Caki2 (cell line): ENCODE measurements around the gene TAS2R60. TPM values are rescaled to one million over a fixed set of nuclear protein-coding genes. Genes with fewer than 3 reads are reported as not detected.
"Not testable (repeated sequence)": the region's sequence is repeated elsewhere in the genome, so short reads cannot be mapped to it uniquely, and the experiment has no call there.

ENCODE experiments used
- DNase-seq: peaks from one replicate; pipeline ENCODE4 v3.0.0-alpha.2; 2015; ENCODE audit warnings: low read depth
- in situ Hi-C: cut with HindIII; loops from 2 replicates; pipeline ENCODE4 v1.10.0; 2016; ENCODE audit warnings: low sequenced_read_pairs, low pct_unique_long_range_greater_than_20kb, mixed read lengths
- total RNA-seq: library from RNA; depleted of rRNA; stranded (reverse); fragments of >200 nt; shearing (Covaris generic); gene quantifications from 2 replicates; pipeline ENCODE4 v1.2.3, GENCODE V29; 2014; ENCODE audit warnings: low replicate concordance

The TAS2R60 gene
- total RNA-seq, 1 experiment from 2014 or later: not detected

- in situ Hi-C loops: no loop called here
- no peak for DNase-seq
These were observed 34.3 kb upstream of the TAS2R60 start, which contains the start of gene EPHA1 for GRCh38 chr7:143408686-143409561. Gene EPHA1 (minus strand): TSS chr7:143408856. CDS start chr7:143408805, 51 bp downstream.

DNA sequence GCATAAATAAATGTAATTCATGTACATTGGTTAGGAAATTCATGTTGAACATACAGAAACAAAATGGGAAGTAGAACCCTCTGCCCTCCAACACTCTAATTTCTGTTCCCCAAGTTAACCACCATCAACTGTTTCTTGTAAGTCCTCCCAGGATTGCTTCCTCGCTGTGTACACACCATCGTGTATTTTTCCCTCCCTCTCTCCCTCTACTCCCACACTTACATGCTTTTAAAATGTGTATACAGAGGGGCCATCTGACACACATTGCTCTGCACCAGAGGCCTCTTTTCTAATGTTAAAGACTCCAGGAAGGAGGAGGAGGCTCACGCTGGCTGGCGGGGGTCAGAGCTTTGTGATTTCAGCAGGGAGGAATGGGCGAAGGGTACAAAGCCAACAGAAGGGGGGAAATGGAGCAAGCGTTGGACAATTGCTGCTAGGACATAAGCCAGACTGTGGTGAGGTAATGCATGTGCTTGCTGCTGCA lies 32.7 kb upstream of the TAS2R60 start:
- no peak for DNase-seq
- in situ Hi-C loops: no loop called here

GRCh38 chr7:143411976-143412708 lies 31.1 kb upstream of the TAS2R60 start:
- DNase-seq: no peak
- in situ Hi-C loops: no loop called here

- no peak for DNase-seq
- in situ Hi-C loops: no loop called here
These were observed 30.1 kb upstream of the TAS2R60 start for GRCh38 chr7:143413123-143413522.

DNA sequence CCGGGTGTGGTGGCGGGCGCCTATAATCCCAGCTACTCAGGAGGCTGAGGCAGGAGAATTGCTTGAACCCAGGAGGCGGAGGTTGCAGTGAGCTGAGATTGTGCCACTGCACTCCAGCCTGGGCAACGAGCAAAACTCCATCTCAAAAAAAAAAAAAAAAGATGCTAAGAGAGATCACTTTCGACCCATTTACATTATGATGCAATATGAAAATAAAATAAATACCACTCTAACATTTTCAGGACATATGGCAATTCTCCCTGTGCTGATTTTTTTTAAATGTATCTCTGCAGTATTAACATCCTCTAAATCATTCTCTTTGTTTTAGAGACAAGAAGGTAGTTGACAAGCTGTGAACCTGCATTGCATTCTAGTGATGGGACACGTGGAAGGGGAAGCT lies 28.0 kb upstream of the TAS2R60 start:
- in situ Hi-C loops: not testable (repeated sequence)

DNA sequence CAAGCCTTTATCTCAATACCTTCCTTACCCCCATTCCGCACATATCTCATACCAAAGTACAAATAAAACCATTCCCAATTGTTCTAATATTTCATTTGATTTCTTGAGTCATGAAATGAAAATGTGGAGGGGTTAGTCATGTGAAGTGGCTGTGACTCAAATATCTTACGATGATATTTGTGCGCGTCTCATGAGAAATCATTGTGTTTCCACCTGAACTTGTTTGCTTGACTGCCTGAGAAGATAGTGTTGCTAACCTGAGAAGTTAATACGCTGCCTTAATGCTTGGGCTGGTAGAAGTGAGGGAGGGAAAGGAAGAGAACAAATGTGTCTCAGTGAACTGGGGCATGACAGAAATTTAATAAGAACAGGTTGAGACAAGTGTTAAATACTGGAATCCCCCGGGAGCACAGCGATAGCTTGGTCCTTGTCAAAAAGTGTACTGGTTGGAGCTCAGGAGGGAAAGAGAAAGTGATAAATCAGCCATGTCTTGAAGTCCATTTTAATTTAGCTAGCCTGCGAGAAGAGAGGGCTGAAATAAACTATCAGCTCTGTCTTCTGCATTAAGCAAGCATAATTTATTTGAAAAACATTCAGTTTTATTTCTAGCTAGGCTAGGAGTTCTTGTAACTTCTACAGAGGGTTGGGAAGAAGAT lies 27.4 kb upstream of the TAS2R60 start:
- DNase-seq: no peak
- in situ Hi-C loops: no loop called here

More for the DNA sequence above, 28.0 kb upstream of the TAS2R60 start:
- not testable (repeated sequence) for DNase-seq

DNA sequence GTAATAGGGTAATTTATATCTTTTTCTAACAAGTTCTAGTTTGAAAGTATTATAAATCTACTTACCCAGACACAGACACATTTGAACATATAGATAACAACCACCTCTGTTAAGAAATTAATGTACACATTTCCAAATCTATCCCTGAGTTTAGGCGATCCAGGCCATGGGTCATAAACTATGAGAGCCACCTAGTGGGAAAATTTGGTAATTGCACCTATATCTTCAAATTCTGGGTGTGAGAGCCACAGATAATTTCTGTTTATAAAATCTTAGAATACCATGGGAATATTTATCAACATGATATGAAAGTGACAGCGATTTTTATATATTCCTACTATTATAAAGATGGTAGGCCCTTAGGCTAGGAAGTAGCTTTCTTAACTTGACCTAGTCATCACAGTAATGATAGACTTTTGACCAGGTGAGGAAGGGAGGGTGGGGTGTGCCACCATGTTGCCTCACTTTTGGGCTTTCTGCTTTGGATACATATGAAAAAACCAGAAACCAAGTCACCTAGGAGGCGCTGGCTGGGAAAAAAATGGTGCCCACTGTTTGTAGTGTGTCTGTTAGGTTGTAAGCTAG lies 26.6 kb upstream of the TAS2R60 start:
- peak; percentile 14 for DNase-seq
- in situ Hi-C loops: no loop called here

DNA sequence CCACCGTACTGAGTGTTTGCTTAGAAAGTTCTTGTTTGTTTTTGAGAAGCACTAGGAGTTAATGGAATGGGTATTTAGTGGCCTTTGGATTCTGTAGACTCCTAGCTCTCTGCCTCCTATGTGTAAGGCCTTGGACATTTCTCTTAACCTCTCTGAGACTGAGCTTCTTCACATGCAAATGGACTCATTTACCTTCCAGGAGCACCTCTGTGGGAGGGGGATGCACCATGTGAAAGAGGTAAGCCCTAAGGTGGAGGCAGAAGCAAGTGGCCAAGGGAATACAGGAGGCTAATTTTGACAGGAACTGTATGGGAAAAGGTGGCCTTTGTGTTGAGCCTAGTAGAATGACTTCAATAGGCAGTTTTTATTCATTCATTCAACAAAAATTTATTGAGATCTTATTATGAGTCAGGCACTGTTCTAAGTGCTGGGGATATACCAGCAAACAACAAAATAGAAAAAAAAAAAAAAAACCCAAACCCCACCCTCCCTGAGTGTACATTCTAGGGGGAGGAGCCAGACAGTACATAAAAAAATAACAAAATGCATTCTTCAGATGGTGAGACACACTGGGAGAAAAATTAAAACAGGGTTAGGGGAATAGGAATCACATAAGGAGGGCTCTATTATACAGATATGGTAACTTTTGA lies 25.4 kb upstream of the TAS2R60 start:
- DNase-seq: no peak
- in situ Hi-C loops: no loop called here

DNA sequence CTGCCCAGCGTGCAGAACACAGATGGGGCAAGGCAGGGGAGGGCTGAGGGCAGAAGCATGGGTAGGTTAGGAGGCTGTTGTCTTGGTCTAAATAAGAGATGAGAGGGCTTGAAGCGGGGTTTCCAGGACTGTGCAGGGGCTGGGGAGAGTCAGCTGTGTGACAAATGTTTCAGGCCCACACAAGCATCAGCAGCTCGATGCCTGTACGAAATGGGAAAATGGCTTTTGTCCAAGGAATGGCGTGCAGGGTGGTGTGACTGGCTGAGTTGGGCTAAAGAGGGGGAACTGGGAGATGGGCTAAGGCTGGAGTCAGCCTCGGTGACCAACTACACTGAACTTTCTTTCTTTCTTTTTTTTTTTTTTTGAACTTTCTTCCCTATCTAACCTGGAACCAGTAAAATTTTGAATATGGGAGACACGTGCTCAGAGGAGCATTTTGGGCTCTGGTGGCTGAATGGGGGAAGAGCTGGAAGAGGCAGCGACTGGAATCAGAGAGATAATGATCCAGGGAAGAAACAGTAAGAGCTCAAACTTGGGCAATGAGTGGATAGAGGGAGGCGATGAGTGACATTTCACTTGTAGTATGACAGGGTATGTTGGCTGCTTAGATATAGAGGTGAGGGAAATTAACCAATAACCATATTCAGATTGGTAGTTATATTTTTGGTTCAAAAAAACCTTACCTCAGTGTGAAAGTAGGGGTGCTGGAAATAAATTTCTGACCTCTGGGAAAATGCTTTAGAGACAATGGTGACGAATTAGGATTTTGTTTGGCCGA lies 24.4 kb upstream of the TAS2R60 start:
- in situ Hi-C loops: no loop called here
- DNase-seq: no peak

DNA sequence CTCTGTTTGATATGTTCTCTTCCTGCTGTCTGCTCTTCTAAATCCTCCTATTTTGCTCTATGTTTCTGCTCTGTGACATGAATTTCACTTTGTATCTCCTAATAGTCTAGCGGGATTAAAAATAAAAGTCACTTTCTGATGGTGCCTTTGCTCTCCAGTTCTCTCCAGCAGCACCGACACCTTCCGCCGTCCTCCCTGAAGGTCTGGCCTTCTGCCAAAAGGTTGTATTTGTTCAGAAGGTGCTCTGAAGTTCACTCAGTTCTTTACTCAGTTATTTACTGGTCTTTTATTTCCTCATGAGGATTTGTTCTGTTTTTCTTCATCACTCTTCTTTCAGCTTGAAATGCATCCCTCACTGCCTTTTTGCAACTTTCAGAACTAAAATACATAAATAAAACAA lies 23.4 kb upstream of the TAS2R60 start:
- in situ Hi-C loops: no loop called here
- DNase-seq: no peak

GRCh38 chr7:143420624-143421023 lies 22.6 kb upstream of the TAS2R60 start:
- in situ Hi-C loops, DNase-seq: not testable (repeated sequence)

DNA sequence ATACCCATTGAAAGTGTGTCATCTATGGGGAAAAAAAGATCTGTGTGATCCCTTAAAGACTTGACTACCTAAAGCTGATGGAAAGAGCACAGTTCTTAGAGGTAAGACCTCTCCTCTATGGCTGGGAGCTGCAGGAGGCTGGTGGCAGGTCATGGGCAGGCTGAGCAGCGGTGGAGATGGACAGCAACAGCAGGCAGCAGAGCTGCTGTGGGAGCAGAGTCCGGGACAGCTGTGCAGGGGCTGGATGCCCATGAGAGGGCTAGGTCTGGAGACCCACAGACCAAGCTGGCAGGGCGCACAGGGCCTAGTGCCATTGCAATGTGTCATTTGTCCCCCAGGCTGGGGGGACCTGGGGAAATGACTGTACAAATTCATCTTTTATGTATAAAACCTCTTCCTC lies 21.2 kb upstream of the TAS2R60 start:
- in situ Hi-C loops: no loop called here
- no peak for DNase-seq

- in situ Hi-C loops, DNase-seq: not testable (repeated sequence)
These were observed 18.8 kb upstream of the TAS2R60 start for GRCh38 chr7:143424476-143424875.

DNA sequence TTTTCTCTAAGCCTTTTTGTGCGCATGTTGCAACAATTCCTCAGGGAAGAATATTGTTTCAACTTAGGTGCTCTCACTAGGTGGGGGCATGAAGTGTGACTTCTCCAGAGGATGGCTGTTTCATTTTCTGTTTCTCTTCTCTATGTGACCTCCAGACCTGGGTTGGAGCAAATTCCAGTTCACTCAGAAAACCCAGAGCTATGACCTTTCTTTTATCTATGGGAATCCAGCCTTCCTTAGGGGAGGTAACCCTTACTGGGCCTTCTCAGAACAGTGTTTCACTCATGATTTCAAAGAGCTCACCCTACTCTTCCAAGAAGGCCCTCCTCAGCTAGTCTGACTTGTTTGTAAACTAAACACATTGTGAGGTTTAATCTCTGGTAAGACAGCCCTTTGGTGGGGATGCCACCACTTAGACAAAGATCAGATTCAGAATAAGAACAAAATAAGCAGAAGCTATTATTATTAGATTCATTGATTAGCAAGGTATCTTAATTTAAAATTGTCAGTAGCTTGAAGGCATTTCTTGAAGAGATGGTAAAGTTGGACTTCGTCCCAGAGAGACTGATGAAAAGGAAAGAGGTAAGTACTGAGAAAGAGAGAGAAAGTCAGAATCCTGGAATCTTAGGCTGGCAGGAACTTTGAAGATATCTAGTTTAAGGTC lies 16.6 kb upstream of the TAS2R60 start:
- in situ Hi-C loops: no loop called here
- DNase-seq: no peak

- in situ Hi-C loops: no loop called here
- no peak for DNase-seq
These were observed 13.2 kb upstream of the TAS2R60 start for GRCh38 chr7:143429770-143430698.

GRCh38 chr7:143431109-143431508 lies 12.1 kb upstream of the TAS2R60 start:
- in situ Hi-C loops: no loop called here
- no peak for DNase-seq
